ENCODE results near the gene SUB1.

The SUB1 gene

GRCh38 chr5:32646061-32646969 is 61.0 kb downstream of the SUB1 start:
- no peak for DNase-seq

- DNase-seq: no peak
Observed at GRCh38 chr5:32651088-32651487, 65.7 kb downstream of the SUB1 start.

DNA sequence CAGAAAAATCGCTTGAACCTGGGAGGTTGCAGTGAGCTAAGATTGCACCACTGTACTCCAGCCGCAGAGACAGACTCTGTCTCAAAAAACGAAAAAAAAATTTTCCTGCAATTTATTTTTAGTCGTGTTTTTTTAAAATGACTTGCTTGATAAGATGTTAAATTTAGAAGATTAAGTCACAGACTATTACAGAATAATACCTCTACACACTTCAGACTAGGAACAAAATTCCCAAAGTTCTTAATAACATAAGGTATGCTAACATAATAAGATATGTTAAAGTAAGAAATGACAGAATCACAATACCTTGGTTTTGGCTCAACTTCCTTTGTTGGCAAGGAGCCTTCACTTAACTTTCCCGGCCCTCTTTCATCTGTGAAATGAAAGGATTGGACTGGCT is 66.3 kb downstream of the SUB1 start:
- no peak for DNase-seq
